GM19351 (cell line): ENCODE measurements around the gene GPR176.
A peak's percentile ranks its signal among the peaks of the same experiment; 100 is the strongest.
"Not testable (repeated sequence)": the region's sequence is repeated elsewhere in the genome, so short reads cannot be mapped to it uniquely, and the experiment has no call there.

Experiments
- ATAC-seq: cut with Tn5 transposase; IDR thresholded peaks from one replicate; pipeline ENCODE4 v1.9.1; 2021; ENCODE audit warnings: mild to moderate bottlenecking, moderate library complexity; ENCODE audit not compliant: unreplicated experiment

The GPR176 gene

GRCh38 chr15:39936187-39936586 is 16.1 kb upstream of the GPR176 start:
- ATAC-seq = no peak

GRCh38 chr15:39935241-39935640 is 15.2 kb upstream of the GPR176 start:
- ATAC-seq = no peak

GRCh38 chr15:39934397-39935071 is 14.5 kb upstream of the GPR176 start:
- ATAC-seq = no peak

GRCh38 chr15:39931615-39932014 is 11.5 kb upstream of the GPR176 start:
- no peak for ATAC-seq

- no peak for ATAC-seq
These were observed 6.5 kb upstream of the GPR176 start for GRCh38 chr15:39926526-39926925.

- no peak for ATAC-seq
These were observed 5.2 kb upstream of the GPR176 start for GRCh38 chr15:39925112-39925842.

- no peak for ATAC-seq
These were observed 4.4 kb upstream of the GPR176 start for GRCh38 chr15:39924437-39924836.

GRCh38 chr15:39922462-39923092 is 2.5 kb upstream of the GPR176 start:
- no peak for ATAC-seq

GRCh38 chr15:39921274-39921638 is 1.2 kb upstream of the GPR176 start:
- no peak for ATAC-seq

- peak; percentile 87 for ATAC-seq
These were observed 626 bp upstream of the GPR176 start for GRCh38 chr15:39920510-39921273.

- no peak for ATAC-seq
These were observed 687 bp downstream of the GPR176 start for GRCh38 chr15:39919411-39919747.

GRCh38 chr15:39918688-39919385 is 1.2 kb downstream of the GPR176 start:
- no peak for ATAC-seq

- ATAC-seq = no peak
These were observed 5.1 kb downstream of the GPR176 start for GRCh38 chr15:39914977-39915376.

- no peak for ATAC-seq
These were observed 11.1 kb downstream of the GPR176 start for GRCh38 chr15:39909007-39909406.

- no peak for ATAC-seq
These were observed 11.9 kb downstream of the GPR176 start for GRCh38 chr15:39908186-39908585.

- no peak for ATAC-seq
These were observed 12.8 kb downstream of the GPR176 start for GRCh38 chr15:39907216-39907615.

- ATAC-seq = no peak
These were observed 16.0 kb downstream of the GPR176 start for GRCh38 chr15:39904115-39904514.

- no peak for ATAC-seq
These were observed 21.7 kb downstream of the GPR176 start for GRCh38 chr15:39898317-39898716.

- no peak for ATAC-seq
These were observed 23.2 kb downstream of the GPR176 start for GRCh38 chr15:39896846-39897245.

- ATAC-seq = no peak
These were observed 24.0 kb downstream of the GPR176 start for GRCh38 chr15:39896101-39896500.

GRCh38 chr15:39893051-39893450 is 27.0 kb downstream of the GPR176 start:
- ATAC-seq = not testable (repeated sequence)
